Measurements from ENCODE around the gene REPIN1.

REPIN1 gene

GRCh38 chr7:150408393-150409299 is 40.0 kb downstream of the REPIN1 start:
- no peak for TF ChIP-seq CTCF (IDR thresholded peaks at IDR 0.05; ENCODE audit: control insufficient read depth, insufficient read depth, low read depth, low read length, missing control alignments)
- no peak for DNase-seq (ENCODE audit: low read depth)
- H3K4me3 ChIP-seq (ENCODE audit: control insufficient read depth, low read depth, low read length) = no peak overlapping the region

- DNase-seq (ENCODE audit: low read depth) = no peak
- no peak overlapping the region for H3K4me3 ChIP-seq (ENCODE audit: control insufficient read depth, low read depth, low read length)
- no peak for TF ChIP-seq CTCF (IDR thresholded peaks at IDR 0.05; ENCODE audit: control insufficient read depth, insufficient read depth, low read depth, low read length, missing control alignments)
Measured at GRCh38 chr7:150409300-150410030, 40.8 kb downstream of the REPIN1 start.

GRCh38 chr7:150410131-150410530 is 41.5 kb downstream of the REPIN1 start:
- no peak for DNase-seq (ENCODE audit: low read depth)
- H3K4me3 ChIP-seq (ENCODE audit: control insufficient read depth, low read depth, low read length) = no peak overlapping the region
- TF ChIP-seq CTCF (IDR thresholded peaks at IDR 0.05; ENCODE audit: control insufficient read depth, insufficient read depth, low read depth, low read length, missing control alignments) = no peak

- no peak for DNase-seq (ENCODE audit: low read depth)
- no peak overlapping the region for H3K4me3 ChIP-seq (ENCODE audit: control insufficient read depth, low read depth, low read length)
- TF ChIP-seq CTCF (IDR thresholded peaks at IDR 0.05; ENCODE audit: control insufficient read depth, insufficient read depth, low read depth, low read length, missing control alignments) = no peak
Measured at GRCh38 chr7:150410680-150411346, 42.2 kb downstream of the REPIN1 start.

- TF ChIP-seq CTCF (IDR thresholded peaks at IDR 0.05; ENCODE audit: control insufficient read depth, insufficient read depth, low read depth, low read length, missing control alignments) = no peak
- no peak for DNase-seq (ENCODE audit: low read depth)
- H3K4me3 ChIP-seq (ENCODE audit: control insufficient read depth, low read depth, low read length) = no peak overlapping the region
Measured at GRCh38 chr7:150411606-150412005, 43.0 kb downstream of the REPIN1 start.

GRCh38 chr7:150412016-150412415 is 43.4 kb downstream of the REPIN1 start:
- no peak overlapping the region for H3K4me3 ChIP-seq (ENCODE audit: control insufficient read depth, low read depth, low read length)
- DNase-seq (ENCODE audit: low read depth) = no peak
- TF ChIP-seq CTCF (IDR thresholded peaks at IDR 0.05; ENCODE audit: control insufficient read depth, insufficient read depth, low read depth, low read length, missing control alignments) = no peak
